PC-9 (cell line): ENCODE data around the gene PWWP2B. TPM values are rescaled to one million over a fixed set of nuclear protein-coding genes. Genes with fewer than 3 reads are reported as not detected.
A peak's percentile ranks its signal among the peaks of the same experiment; 100 is the strongest.

Source experiments
- BruUV-seq: library from RNA; stranded (reverse); fragments of 400-500 nt; replicated peaks from 2 replicates; lab custom pipeline; 2021; lab: Mats Ljungman, UMichigan
- CTCF ChIA-PET: fragments of 300-600 bp; sonication (Branson Sonifier 250); formaldehyde crosslinking; loops from one replicate; lab custom pipeline; 2022; ENCODE audit warnings: antibody characterized with exemption; lab: Charles Lee
- POLR2A ChIA-PET: fragments of 300-600 bp; sonication (Branson Sonifier 250); formaldehyde crosslinking; loops from one replicate; lab custom pipeline; 2022; ENCODE audit warnings: antibody characterized with exemption; ENCODE audit not compliant: unreplicated experiment; lab: Charles Lee
- DNase-seq, 2 experiments: peaks; one replicate each; pipeline versions ENCODE4 v3.0.0 to v3.0.0-alpha.2; 2015 to 2022; ENCODE audit warnings: mixed read lengths in 1 of 2
- H2AFZ ChIP-seq: fragments of 200-600 bp; sonication (generic); 2 replicates; pipeline ENCODE4 v1.8.1; 2017; ENCODE audit warnings: antibody characterized with exemption
- H3F3A ChIP-seq: fragments of 200-600 bp; sonication (generic); 2 replicates; pipeline ENCODE4 v1.8.1; 2017; ENCODE audit warnings: antibody characterized with exemption, mild to moderate bottlenecking, low read depth; ENCODE audit not compliant: insufficient read depth
- H3K27ac ChIP-seq: fragments of 200-600 bp; sonication (generic); 2 replicates; pipeline ENCODE4 v1.6.1; 2016; ENCODE audit warnings: mixed run types
- H3K27me3 ChIP-seq: fragments of 200-600 bp; sonication (generic); 2 replicates; pipeline ENCODE4 v1.6.1; 2016; ENCODE audit warnings: low read depth, mixed run types; ENCODE audit not compliant: insufficient read depth
- H3K36me3 ChIP-seq: fragments of 200-600 bp; sonication (generic); 2 replicates; pipeline ENCODE4 v1.6.1; 2016; ENCODE audit warnings: low read depth, mixed run types
- H3K4me1 ChIP-seq: fragments of 200-600 bp; sonication (generic); replicated peaks from 2 replicates; pipeline ENCODE4 v1.6.1; 2016; ENCODE audit warnings: mixed run types; ENCODE audit not compliant: insufficient read depth
- H3K4me2 ChIP-seq: fragments of 200-600 bp; sonication (generic); 2 replicates; pipeline ENCODE4 v1.6.1; 2017; ENCODE audit warnings: mixed run types
- H3K4me3 ChIP-seq: fragments of 200-600 bp; sonication (generic); 2 replicates; pipeline ENCODE4 v1.6.1; 2016; ENCODE audit warnings: mixed run types
- H3K79me2 ChIP-seq: fragments of 200-600 bp; sonication (generic); 2 replicates; pipeline ENCODE4 v1.6.1; 2017; ENCODE audit warnings: low read depth, mixed run types
- H3K9me2 ChIP-seq: fragments of 200-600 bp; sonication (generic); 2 replicates; pipeline ENCODE4 v1.8.1; 2017; ENCODE audit warnings: mild to moderate bottlenecking; ENCODE audit not compliant: insufficient read depth
- H3K9me3 ChIP-seq: fragments of 200-600 bp; sonication (generic); 2 replicates; pipeline ENCODE4 v1.8.1; 2016; ENCODE audit warnings: low read depth; ENCODE audit not compliant: insufficient read depth
- H4K20me1 ChIP-seq: fragments of 200-600 bp; sonication (generic); 2 replicates; pipeline ENCODE4 v1.8.1; 2017; ENCODE audit not compliant: insufficient read depth
- CTCF ChIP-seq: fragments of 200-600 bp; sonication (generic); conservative IDR thresholded peaks from 2 replicates; pipeline ENCODE4 v1.6.1; 2017; ENCODE audit warnings: mixed run types, antibody characterized with exemption, mild to moderate bottlenecking, moderate library complexity
- EZH2 ChIP-seq: fragments of 200-600 bp; sonication (generic); IDR thresholded peaks from 2 replicates; pipeline ENCODE4 v1.8.0; 2017; ENCODE audit warnings: antibody characterized with exemption, low read depth
- intact Hi-C: fragments of 100-400 bp; cut with micrococcal nuclease; formaldehyde crosslinking; loops from one replicate; pipeline ENCODE4 v1.10.0; 2022; ENCODE audit not compliant: unreplicated experiment
- total RNA-seq: library from RNA; stranded (reverse); gene quantifications from 2 replicates; pipeline ENCODE4 v1.2.3, GENCODE V29; 2021

The PWWP2B gene
- total RNA-seq, 1 experiment from 2014 or later: 16.9 TPM

GRCh38 chr10:132392811-132393694 is 3.9 kb upstream of the PWWP2B start:
- Histone ChIP-seq H3K4me1 (peaks cover 20% of the 10 kb centered on the region), H3K79me2 (peaks cover 5% of the 10 kb centered on the region), H3K9me2 (no peaks in the 10 kb centered on the region), H3K4me2 (0 out of 2 replicates have a peak overlapping the region, but pooled peaks have one; percentile 10), H3K27ac (no peak overlapping the region), H3F3A (no peaks in the 10 kb centered on the region; the same call in 1 of the 2 replicates), H2AFZ (no peak overlapping the region), H3K4me3 (no peak overlapping the region), H4K20me1 (no peaks in the 10 kb centered on the region), H3K36me3 (no peaks in the 10 kb centered on the region), H3K9me3 (no peaks in the 10 kb centered on the region), H3K27me3 (no peaks in the 10 kb centered on the region)
- POLR2A ChIA-PET: no interaction called here
- BruUV-seq: no TSS peak
- intact Hi-C loops: no loop called here
- DNase-seq: peak; percentile 29 to 66
- CTCF ChIA-PET: no interaction called here
- TF ChIP-seq EZH2 (no peak), CTCF (no peak)

GRCh38 chr10:132393695-132394181 is 3.3 kb upstream of the PWWP2B start:
- POLR2A ChIA-PET: no interaction called here
- no peak overlapping the region for H3K4me2 ChIP-seq
- intact Hi-C loops: no loop called here

More at GRCh38 chr10:132393695-132394181, 3.3 kb upstream of the PWWP2B start:
- Histone ChIP-seq H3K36me3 (no peaks in the 10 kb centered on the region), H4K20me1 (no peaks in the 10 kb centered on the region), H3K27me3 (no peaks in the 10 kb centered on the region), H3K79me2 (peaks cover 12% of the 10 kb centered on the region), H3F3A (no peaks in the 10 kb centered on the region; the same call in 1 of the 2 replicates), H3K9me3 (no peaks in the 10 kb centered on the region), H3K4me3 (no peak overlapping the region), H2AFZ (no peak overlapping the region), H3K9me2 (no peaks in the 10 kb centered on the region), H3K27ac (no peak overlapping the region), H3K4me1 (peaks cover 26% of the 10 kb centered on the region)
- TF ChIP-seq CTCF (no peak), EZH2 (no peak)
- CTCF ChIA-PET: no interaction called here
- no peak for DNase-seq
- no TSS peak for BruUV-seq
